IPS DF 4.7 (cell line): ENCODE measurements around the gene POLR3A.

Experiments used
- DNase-seq: peaks from one replicate; pipeline ENCODE4 v3.0.0-alpha.2; 2013; ENCODE audit warnings: low spot score; ENCODE audit errors: extremely low read depth

The POLR3A gene

DNA sequence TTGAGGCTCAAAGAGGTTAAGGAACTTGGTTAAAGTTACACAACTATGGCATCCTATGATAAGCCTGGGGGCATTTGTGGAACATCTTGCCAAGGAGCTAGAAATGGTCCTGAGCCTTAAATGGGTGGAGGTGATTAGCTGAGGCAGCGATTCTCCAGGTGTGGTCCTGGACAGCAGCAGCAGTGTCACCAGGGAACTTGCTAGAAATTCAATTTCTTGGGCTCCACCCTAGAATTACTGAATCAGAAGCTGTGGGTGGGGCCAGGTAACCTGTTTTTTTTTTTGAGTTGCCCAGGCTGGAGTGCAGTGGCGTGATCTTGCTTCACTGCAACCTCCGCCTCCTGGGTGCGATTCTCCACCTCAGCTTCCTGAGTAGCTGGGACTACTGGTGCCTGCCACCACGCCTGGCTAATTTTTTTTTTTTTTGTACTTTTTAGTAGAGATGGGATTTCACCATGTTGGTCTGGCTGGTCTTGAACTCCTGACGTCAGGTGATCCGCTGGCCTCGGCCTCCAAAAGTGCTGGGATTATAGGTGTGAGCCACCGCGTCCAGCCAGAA is 17.5 kb upstream of the POLR3A start:
- DNase-seq = no peak

GRCh38 chr10:78045856-78046255 is 16.5 kb upstream of the POLR3A start:
- DNase-seq = no peak

GRCh38 chr10:78045237-78045636 is 15.9 kb upstream of the POLR3A start:
- DNase-seq = no peak

- no peak for DNase-seq
Observed at GRCh38 chr10:78044699-78045098, 15.4 kb upstream of the POLR3A start.

DNA sequence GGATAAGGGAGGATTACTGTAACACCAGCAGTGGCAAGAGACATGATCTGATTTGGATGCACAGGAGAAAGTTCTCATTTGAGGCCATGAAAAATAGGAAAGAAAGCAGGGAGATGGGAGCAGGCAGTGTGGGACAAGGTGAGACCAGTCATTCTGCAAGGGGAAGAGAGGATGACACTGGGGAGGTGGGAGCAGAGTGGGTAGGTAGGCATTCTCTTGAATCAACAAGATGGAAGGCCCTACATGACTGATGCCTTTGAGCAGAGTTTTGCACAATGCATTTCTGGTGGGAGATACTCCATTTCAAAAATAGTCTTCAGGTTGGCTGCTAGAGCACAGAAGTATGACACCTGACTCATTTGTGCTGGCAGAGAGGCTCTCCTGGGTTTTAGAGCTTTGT is 14.9 kb upstream of the POLR3A start:
- DNase-seq = no peak

DNA sequence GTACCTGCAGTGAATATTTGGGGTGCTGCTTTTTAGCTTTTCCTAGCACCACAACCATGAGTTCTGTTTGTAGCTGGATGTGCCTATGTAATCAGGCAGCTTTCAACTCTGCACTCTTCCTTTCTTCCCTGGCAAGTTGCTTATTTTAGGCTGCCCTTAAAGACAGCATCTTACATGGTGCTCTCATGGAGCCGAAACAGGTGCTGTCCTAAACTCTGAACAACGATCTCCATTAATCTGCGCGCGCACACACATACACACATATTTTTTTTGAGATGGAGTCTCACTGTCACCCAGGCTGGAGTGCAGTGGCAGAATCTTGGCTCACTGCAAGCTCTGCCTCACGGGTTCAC is 13.4 kb upstream of the POLR3A start:
- DNase-seq = no peak

DNA sequence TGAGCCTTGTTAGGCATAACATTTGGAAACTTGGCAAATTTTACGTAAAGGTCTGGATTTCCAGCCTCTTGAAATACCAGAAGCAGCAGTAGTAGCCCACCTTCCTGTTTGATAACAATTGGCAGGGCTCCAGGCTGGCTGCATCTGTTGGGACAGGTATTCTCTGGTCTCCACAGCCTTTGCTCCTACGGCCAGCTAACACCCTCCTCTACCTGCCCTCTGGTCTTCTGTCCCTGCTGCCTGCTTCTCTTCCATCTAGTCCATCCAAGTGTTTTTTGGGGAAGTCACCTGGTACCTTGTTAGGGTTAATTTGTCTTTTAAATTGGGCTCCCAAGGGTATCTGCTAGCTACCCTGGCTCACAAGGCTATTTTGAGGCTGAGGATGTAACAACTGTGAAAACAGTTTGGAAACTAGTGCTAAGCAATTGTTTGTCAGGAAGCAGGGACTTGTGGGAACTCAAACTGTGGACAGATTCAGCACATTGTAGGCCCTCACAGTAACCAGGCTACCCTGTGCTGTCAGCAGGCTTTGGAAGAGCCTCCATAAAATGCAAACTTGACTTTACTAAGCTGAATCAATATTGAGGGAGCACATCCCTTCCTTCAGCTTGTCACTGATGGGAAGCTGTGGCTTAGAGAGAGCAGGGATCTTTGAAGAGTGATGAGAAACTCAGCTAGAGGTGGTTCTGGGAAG is 12.9 kb upstream of the POLR3A start:
- no peak for DNase-seq

GRCh38 chr10:78041170-78042057 is 12.1 kb upstream of the POLR3A start:
- DNase-seq = no peak

- no peak for DNase-seq
Observed at GRCh38 chr10:78039743-78040142, 10.4 kb upstream of the POLR3A start.

- no peak for DNase-seq
Observed at GRCh38 chr10:78038791-78039547, 9.7 kb upstream of the POLR3A start.

DNA sequence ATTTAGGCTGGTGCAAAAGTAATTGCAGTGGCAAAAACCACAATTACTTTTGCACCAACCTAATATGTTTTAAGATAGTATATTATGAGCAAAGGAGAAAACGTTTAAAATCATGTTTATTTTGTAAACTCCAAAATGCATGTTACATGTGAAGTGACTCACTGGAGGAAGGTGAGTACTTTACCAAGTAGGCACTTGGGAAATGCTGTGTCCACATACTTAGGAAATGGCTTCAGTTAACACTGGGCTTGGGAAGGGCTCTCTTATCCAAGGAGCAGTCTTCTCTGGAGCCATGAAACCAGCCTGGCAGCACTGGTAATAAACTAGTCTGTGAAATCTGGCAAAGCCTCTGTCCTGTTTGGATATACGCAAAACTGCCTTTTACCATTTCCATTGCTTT is 8.8 kb upstream of the POLR3A start:
- DNase-seq = no peak

DNA sequence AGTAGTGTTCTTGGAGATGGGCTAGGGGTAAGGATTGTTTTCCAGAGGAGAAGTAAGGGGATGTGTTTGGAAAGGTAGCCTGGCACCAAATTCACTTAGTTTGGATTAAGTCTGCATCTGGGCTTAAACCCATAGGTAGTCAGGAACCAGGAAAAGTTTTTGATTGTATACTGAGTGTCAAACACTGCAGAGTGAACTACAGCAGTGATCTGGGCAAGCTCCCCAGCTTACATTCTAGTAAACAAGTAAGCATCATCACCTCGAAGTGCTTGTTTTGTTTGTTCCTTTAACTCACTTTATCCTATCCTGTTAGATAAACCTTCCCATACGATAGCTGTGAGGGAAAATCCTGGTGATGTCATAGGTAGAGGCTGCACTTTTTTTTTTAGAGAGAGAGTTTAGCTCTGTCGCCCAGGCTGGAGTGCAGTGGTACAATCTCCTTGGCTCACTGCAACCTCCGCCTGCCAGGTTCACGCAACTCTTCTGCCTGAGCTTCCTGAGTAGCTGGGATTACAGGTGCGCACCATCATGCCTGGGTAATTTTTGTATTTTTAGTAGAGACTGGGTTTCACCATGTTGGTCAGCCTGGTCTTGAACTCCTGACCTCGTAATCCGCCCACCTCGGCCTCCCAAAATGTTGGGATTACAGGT is 6.7 kb upstream of the POLR3A start:
- no peak for DNase-seq

- no peak for DNase-seq
Observed at GRCh38 chr10:78035437-78035836, 6.1 kb upstream of the POLR3A start.

DNA sequence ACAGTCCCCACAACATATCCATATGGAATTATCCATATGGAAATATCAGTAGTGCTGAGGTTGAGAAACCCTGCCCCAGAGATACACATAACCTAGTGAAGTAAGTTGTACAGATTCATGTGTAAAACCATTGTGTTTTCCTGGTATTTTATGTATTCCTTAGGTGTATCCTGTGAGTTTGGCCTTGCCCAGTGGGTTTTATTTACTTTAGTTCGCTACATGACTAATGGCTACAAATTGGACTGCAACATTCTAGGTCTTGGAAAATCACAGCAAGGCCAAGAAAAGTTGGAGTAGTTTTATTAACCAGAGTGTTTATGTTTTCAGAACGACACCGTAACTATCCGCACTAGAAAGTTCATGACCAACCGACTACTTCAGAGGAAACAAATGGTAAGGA is 5.7 kb upstream of the POLR3A start:
- no peak for DNase-seq

DNA sequence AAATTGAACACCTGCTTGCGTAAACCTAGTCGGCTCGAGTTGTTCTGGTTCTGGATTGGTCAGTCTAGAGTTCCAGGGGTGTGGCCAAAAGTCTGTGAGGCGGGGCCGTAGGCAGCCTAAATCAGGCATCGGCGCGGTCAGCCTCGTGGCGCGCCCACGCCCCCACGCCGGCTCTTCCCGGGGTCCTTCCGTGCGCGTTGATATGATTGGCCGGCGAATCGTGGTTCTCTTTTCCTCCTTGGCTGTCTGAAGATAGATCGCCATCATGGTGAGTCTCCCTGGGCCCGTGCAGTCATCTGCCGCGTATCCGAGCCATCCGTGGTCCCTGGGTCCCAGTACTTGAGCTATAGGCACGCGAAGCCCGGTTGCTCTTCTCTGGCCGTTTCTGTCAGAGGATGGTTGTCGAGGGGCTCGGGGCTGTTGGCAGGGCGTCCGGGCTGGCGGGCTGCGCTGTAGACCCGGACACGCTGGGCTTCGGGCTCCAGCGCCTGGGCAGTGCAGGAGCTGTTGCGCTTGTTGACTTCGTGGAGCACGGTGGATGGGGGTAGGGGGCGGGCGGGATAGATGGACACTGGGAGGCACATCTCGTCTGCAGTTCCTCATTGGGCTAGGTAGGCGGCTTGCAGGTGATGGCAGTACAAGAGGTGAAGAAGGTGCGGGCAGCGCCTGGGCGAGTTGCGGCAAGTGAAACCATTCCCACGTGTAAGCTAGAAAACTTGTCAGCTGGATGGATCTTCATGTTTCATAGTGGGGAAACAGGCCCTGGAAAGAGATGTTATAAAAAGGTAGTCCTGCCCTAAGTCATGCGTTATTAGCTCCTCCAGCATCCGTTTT is 4.5 kb upstream of the POLR3A start, which contains the start of gene RPS24:
Gene RPS24, plus strand, starts transcription at position 227 of the 834 bp plus-strand sequence. Its CDS starts 39 bp downstream, at position 266.
- DNase-seq = peak; percentile 91

- no peak for DNase-seq
Observed at GRCh38 chr10:78033387-78033636, 4.0 kb upstream of the POLR3A start.

- no peak for DNase-seq
Observed at GRCh38 chr10:78028438-78029268, 662 bp downstream of the POLR3A start.

- no peak for DNase-seq
Observed at GRCh38 chr10:78025685-78026364, 3.5 kb downstream of the POLR3A start.

DNA sequence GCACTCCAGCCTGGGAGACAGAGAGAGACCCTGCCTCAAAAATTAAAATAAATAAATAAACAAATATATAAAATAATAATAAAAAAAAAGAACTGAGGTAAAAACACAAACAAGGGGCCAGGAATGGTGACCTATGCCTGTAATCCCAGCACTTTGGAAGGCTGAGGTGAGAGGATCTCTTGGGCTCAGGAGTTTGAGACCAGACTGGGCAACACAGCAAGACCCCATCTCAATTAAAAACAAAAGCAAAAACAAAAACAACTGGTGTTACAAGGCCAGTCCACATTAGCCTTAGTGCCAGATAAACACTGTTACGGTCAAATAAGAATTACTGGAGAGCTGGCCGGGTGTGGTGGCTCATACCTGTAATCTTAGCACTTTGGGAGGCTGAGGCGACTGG is 5.6 kb downstream of the POLR3A start:
- DNase-seq = no peak
